Gastroesophageal sphincter (tissue), 4 donors: Measurements from ENCODE around the gene COL4A5. TPM values are rescaled to one million over a fixed set of nuclear protein-coding genes. Genes with fewer than 3 reads are reported as not detected.

ENCODE experiments used
- ATAC-seq: fragments of 150-250 bp; one replicate; pipeline ENCODE4 v1.9.1; 2016; ENCODE audit warnings: mild to moderate bottlenecking, moderate library complexity
- H3K27ac ChIP-seq, 4 donors: fragments of 200-600 bp; sonication (generic) in 3 of 4; 1 replicate in 3 of 4; 2 replicates in 1 of 4; pipeline ENCODE4 v1.5.1; 2016 to 2019
- H3K27me3 ChIP-seq: fragments of 200-600 bp; sonication (generic); one replicate; pipeline ENCODE4 v1.5.1; 2019
- H3K36me3 ChIP-seq, 2 donors: fragments of 200-600 bp; sonication (generic); one replicate each; pipeline ENCODE4 v1.5.1; 2019; ENCODE audit warnings: control low read depth in 1 of 2
- H3K4me1 ChIP-seq, 3 donors: fragments of 200-600 bp; sonication (generic); 1 replicate in 2 of 3; 2 replicates in 1 of 3; pipeline ENCODE4 v1.5.1; 2016 to 2019; ENCODE audit warnings: control low read depth in 2 of 3
- H3K4me3 ChIP-seq, 2 donors: fragments of 200-600 bp; sonication (generic); one replicate each; pipeline ENCODE4 v1.5.1; 2019; ENCODE audit warnings: mild to moderate bottlenecking in 1 of 2, moderate library complexity in 1 of 2
- H3K9me3 ChIP-seq, 3 donors: fragments of 200-600 bp; sonication (generic); one replicate each; pipeline ENCODE4 v1.5.1; 2017 to 2019; ENCODE audit warnings: control low read depth in 2 of 3
- EP300 ChIP-seq: sonication (generic); formaldehyde crosslinking; IDR thresholded peaks from one replicate; pipeline ENCODE4 v1.6.1; 2017; ENCODE audit warnings: antibody characterized with exemption, mild to moderate bottlenecking
- POLR2A ChIP-seq, 2 donors: fragments of 450-650 bp; IDR thresholded peaks; one replicate each; pipeline ENCODE4 v1.6.1; 2017; ENCODE audit warnings: antibody characterized with exemption in 2 of 2, mild to moderate bottlenecking in 2 of 2, moderate library complexity in 1 of 2
- POLR2AphosphoS5 ChIP-seq: sonication (generic); formaldehyde crosslinking; IDR thresholded peaks from one replicate; pipeline ENCODE4 v1.6.1; 2017; ENCODE audit warnings: antibody characterized with exemption
- WGBS, 2 donors: methylation state at CpG; one replicate each; pipeline ENCODE4 v1.1.5; 2018; ENCODE audit warnings: low coverage in 1 of 2; 5-methylcytosine and 5-hydroxymethylcytosine counted together
- total RNA-seq, 4 donors: library from RNA; depleted of rRNA; stranded (reverse); fragments of >200 nt; gene quantifications; one replicate each; pipeline ENCODE4 v1.1.0, GENCODE V29; 2016
- TF ChIP-seq, protein P1 (sequence below), 4 experiments: fragments of 200-600 bp in 2 of 4; fragments of 450-650 bp in 2 of 4; sonication (generic) in 1 of 4; IDR thresholded peaks; one replicate each; pipeline ENCODE4 v1.5.1; 2017 to 2019; ENCODE audit warnings: antibody characterized with exemption in 4 of 4, mild to moderate bottlenecking in 2 of 4, moderate library complexity in 2 of 4

Gene COL4A5
- total RNA-seq, 4 donors from 2014 or later: 163 to 583 (median 317) TPM

DNA sequence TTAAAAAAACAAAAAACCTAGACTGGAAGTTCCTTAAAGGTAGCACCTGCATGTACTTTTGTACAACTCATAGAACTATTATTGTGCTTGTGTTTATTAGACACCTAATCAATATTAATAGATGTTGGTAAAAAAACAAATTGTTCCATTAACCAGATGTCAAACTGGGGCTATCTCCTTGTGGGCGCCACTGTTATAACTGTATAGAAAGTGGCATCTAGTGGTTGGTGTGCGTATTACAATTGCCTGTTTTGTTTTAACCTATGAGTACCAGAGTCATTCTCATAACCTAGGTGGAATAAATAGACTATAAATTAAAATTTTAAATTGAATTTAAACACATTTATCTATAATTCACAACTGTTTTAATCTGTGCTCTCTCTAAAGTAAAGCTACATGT is 97.4 kb downstream of the COL4A5 start:
- no peak for TF ChIP-seq EP300
- TF ChIP-seq, protein P1, sequence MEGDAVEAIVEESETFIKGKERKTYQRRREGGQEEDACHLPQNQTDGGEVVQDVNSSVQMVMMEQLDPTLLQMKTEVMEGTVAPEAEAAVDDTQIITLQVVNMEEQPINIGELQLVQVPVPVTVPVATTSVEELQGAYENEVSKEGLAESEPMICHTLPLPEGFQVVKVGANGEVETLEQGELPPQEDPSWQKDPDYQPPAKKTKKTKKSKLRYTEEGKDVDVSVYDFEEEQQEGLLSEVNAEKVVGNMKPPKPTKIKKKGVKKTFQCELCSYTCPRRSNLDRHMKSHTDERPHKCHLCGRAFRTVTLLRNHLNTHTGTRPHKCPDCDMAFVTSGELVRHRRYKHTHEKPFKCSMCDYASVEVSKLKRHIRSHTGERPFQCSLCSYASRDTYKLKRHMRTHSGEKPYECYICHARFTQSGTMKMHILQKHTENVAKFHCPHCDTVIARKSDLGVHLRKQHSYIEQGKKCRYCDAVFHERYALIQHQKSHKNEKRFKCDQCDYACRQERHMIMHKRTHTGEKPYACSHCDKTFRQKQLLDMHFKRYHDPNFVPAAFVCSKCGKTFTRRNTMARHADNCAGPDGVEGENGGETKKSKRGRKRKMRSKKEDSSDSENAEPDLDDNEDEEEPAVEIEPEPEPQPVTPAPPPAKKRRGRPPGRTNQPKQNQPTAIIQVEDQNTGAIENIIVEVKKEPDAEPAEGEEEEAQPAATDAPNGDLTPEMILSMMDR (IDR thresholded peaks at IDR 0.05): peak; percentile 36 to 77 (median 66)
- peaks cover 0 to 7% of the 10 kb centered on the region in 2 donors for H3K36me3 ChIP-seq
- H3K9me3 ChIP-seq: no peaks in the 10 kb centered on the region
- peaks cover 0 to 15% (median 0%) of the 10 kb centered on the region in 3 donors for H3K4me1 ChIP-seq
- H3K4me3 ChIP-seq: no peak overlapping the region
- H3K27me3 ChIP-seq: no peaks in the 10 kb centered on the region
- no peak for ATAC-seq
- WGBS, 2 donors: 9 to 56% methylated on average over 2 of the region's 2 CpGs
- H3K27ac ChIP-seq: peak overlapping the region in 1 of 4 donors; percentile 27

DNA sequence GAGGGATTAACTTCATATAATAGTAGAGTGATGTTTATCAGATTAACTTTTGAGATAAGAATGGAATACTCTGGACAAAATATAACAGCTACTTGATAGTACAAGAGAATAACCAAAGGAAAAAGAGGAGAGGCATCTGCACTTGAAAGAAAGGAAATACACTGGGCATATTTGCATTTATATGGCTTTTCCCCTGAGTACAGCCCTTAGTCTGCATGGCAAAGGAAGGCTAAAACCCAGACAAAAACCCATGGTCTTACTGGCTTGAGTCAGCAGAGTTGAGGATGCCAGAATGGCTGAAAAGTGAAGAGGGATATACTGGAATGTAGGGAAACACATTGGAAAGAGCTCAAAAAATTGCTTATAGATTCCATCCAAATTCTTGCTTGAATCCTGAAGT is 101.6 kb downstream of the COL4A5 start:
- peaks cover 0 to 15% (median 0%) of the 10 kb centered on the region in 3 donors for H3K4me1 ChIP-seq
- no peak for TF ChIP-seq EP300
- TF ChIP-seq, protein P1 (IDR thresholded peaks at IDR 0.05): no peak
- TF ChIP-seq POLR2AphosphoS5: no peak
- TF ChIP-seq POLR2A (IDR thresholded peaks at IDR 0.05): no peak
- no peak for ATAC-seq
- no peaks in the 10 kb centered on the region for H3K9me3 ChIP-seq
- H3K36me3 ChIP-seq: peaks cover 0 to 7% of the 10 kb centered on the region in 2 donors
- no peak overlapping the region for H3K27ac ChIP-seq
- no peaks in the 10 kb centered on the region for H3K27me3 ChIP-seq
- no peak overlapping the region for H3K4me3 ChIP-seq

DNA sequence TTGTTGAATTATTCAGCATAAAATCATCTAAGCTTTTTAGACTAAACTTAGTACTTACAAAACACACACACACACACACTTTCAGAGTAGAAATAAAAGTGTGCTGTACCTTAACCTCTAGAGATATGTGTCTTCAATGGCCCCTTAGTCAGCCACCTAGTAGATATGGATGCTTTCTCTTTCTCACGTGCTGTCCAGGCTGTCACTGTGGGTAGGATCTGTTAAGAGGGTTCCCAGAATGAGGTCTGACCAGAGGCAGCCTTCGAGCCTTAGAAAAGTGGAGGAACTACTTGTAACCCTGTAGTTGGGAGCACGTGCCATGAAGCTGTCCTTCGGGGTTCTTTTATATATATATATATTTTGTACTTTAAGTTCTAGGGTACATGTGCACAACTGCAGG is 117.9 kb downstream of the COL4A5 start:
- no peaks in the 10 kb centered on the region for H3K9me3 ChIP-seq
- H3K4me3 ChIP-seq: no peak overlapping the region
- ATAC-seq: no peak
- peak overlapping the region in 1 of 4 donors; percentile 27 for H3K27ac ChIP-seq
- peaks cover 0 to 18% (median 0%) of the 10 kb centered on the region in 3 donors for H3K4me1 ChIP-seq
- no peaks in the 10 kb centered on the region for H3K27me3 ChIP-seq
- H3K36me3 ChIP-seq: no peaks in the 10 kb centered on the region
- WGBS, 2 donors: 58 to 100% methylated on average over 2 to 4 of the region's 4 CpGs
- no peak for TF ChIP-seq EP300

DNA sequence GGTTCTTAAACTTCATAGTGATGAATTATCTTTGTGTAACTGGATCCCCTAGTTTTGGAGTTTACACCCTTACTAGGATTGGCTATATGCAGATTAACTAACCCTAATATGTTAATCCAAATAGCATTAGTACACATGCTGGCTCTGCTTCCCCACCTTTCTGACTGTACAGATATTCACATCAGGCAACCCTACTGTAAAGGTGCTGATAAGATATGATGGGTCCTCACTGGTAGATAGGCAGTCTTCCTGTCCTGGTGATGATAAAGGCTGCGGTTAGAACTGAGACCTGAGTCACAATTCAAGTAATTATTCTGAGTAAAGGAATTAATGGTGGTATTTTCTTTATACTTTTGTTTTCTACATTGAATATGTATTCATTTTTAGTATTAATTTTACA is 118.6 kb downstream of the COL4A5 start:
- no peak for TF ChIP-seq EP300
- TF ChIP-seq, protein P1 (IDR thresholded peaks at IDR 0.05): no peak
- TF ChIP-seq POLR2AphosphoS5: no peak
- no peak for TF ChIP-seq POLR2A (IDR thresholded peaks at IDR 0.05)
- ATAC-seq: no peak

DNA sequence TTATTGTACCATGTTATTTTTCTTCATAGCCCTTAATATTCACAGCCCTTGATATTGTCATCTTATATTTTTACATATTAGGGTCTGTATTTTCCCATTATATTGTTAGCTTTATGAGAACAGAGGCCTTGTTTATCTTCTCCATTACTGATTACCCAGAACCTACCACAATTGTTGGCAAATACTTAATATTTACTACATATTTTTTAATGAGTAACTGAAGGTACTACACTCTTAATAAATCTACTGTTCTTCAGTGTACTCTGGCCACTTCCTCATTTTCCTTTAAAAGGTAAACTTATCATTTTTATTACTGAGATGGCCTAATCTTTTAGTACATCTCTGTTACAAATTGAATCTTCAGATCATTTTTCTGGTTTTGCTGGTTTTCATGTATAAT is 133.5 kb downstream of the COL4A5 start:
- H3K36me3 ChIP-seq: peaks cover 0 to 20% of the 10 kb centered on the region in 2 donors
- no peak overlapping the region for H3K4me3 ChIP-seq
- H3K27me3 ChIP-seq: no peaks in the 10 kb centered on the region
- H3K9me3 ChIP-seq: no peaks in the 10 kb centered on the region
- H3K27ac ChIP-seq: no peak overlapping the region
- H3K4me1 ChIP-seq: no peaks in the 10 kb centered on the region
- TF ChIP-seq POLR2A (IDR thresholded peaks at IDR 0.05) (no peak), POLR2AphosphoS5 (no peak), EP300 (no peak)
- TF ChIP-seq, protein P1 (IDR thresholded peaks at IDR 0.05): no peak
- ATAC-seq: no peak

More for the DNA sequence above, 118.6 kb downstream of the COL4A5 start:
- no peak overlapping the region for H3K27ac ChIP-seq
- H3K9me3 ChIP-seq: no peaks in the 10 kb centered on the region
- no peaks in the 10 kb centered on the region for H3K36me3 ChIP-seq
- peaks cover 0 to 18% (median 0%) of the 10 kb centered on the region in 3 donors for H3K4me1 ChIP-seq
- WGBS, 2 donors: 80 to 90% methylated on average over 1 of the region's 1 CpG
- H3K27me3 ChIP-seq: no peaks in the 10 kb centered on the region
- H3K4me3 ChIP-seq: no peak overlapping the region
